Subcutaneous adipose tissue (tissue), 4 donors: ENCODE data around the gene MTAP. TPM values are rescaled to one million over a fixed set of nuclear protein-coding genes. Genes with fewer than 3 reads are reported as not detected.

ENCODE experiments used
- total RNA-seq, 4 donors: library from RNA; depleted of rRNA; stranded (reverse); fragments of >200 nt; gene quantifications; one replicate each; pipeline ENCODE4 v1.1.0, GENCODE V29; 2016
- TF ChIP-seq, protein P1 (sequence below): fragments of 450-650 bp; IDR thresholded peaks from one replicate; pipeline ENCODE4 v1.5.1; 2016; ENCODE audit warnings: low read depth, mild to moderate bottlenecking, control low read depth, antibody characterized with exemption, moderate library complexity

MTAP gene
- total RNA-seq, 4 donors from 2014 or later, result 17.7 to 22.8 (median 20.6) TPM

- TF ChIP-seq, protein P1, sequence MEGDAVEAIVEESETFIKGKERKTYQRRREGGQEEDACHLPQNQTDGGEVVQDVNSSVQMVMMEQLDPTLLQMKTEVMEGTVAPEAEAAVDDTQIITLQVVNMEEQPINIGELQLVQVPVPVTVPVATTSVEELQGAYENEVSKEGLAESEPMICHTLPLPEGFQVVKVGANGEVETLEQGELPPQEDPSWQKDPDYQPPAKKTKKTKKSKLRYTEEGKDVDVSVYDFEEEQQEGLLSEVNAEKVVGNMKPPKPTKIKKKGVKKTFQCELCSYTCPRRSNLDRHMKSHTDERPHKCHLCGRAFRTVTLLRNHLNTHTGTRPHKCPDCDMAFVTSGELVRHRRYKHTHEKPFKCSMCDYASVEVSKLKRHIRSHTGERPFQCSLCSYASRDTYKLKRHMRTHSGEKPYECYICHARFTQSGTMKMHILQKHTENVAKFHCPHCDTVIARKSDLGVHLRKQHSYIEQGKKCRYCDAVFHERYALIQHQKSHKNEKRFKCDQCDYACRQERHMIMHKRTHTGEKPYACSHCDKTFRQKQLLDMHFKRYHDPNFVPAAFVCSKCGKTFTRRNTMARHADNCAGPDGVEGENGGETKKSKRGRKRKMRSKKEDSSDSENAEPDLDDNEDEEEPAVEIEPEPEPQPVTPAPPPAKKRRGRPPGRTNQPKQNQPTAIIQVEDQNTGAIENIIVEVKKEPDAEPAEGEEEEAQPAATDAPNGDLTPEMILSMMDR, result no peak
Measured at GRCh38 chr9:21964925-21965385, 162.5 kb downstream of the MTAP start.

GRCh38 chr9:21965401-21965951 lies 163.0 kb downstream of the MTAP start:
- TF ChIP-seq, protein P1, result no peak

DNA sequence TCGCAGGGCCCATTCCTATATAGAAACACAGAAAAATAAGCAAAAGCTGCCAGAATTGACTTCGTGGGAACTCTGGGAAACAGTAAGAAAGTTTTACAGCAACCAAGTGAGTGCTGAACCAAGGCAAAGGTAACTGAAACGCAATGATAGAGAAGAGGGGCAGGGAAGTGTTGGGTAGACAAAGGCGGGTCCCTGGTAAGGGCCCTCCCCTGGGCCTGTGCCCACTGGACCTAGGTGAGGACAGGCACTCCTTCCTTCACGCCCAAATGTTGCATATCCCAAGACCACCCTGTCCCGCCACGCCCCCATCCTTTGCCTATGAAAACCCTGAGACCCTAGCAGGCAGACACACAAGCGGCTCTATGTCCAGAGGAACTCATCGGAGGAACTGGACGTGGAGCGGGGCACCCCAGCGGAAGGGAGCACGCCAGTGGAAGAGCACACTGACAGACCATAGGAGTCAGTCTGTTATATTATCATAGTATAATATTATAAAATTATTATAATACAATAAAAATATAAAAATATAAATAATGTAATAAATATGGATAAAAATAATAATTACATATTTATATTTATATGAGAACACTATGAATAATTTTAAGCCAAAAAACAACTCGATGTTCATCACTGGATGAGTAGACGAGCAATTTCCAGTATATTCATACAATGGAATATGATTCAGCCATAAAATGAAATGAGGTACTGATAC lies 163.9 kb downstream of the MTAP start:
- TF ChIP-seq, protein P1, result no peak

GRCh38 chr9:21967169-21967568 lies 164.7 kb downstream of the MTAP start:
- TF ChIP-seq, protein P1, result no peak

GRCh38 chr9:21967702-21968101 lies 165.3 kb downstream of the MTAP start:
- TF ChIP-seq, protein P1, result no peak

GRCh38 chr9:21968331-21969010 lies 166.0 kb downstream of the MTAP start:
- TF ChIP-seq, protein P1, result no peak
